Effector memory CD4-positive, alpha-beta T cell (primary cell): ENCODE results near the gene HS3ST2.
"Not testable (repeated sequence)": the region's sequence is repeated elsewhere in the genome, so short reads cannot be mapped to it uniquely, and the experiment has no call there.

Experiments
- DNase-seq, 3 donors: peaks; one replicate each; pipeline ENCODE4 v3.0.0-alpha.2; 2020
- H3K27ac ChIP-seq: 2 replicates; pipeline ENCODE4 v1.7.0; 2013; ENCODE audit warnings: mild to moderate bottlenecking, low read length, moderate library complexity; ENCODE audit not compliant: insufficient read depth, poor library complexity, severe bottlenecking
- H3K27me3 ChIP-seq: replicated peaks from 2 replicates; pipeline ENCODE4 v1.7.0; 2013; ENCODE audit warnings: mild to moderate bottlenecking, low read length; ENCODE audit not compliant: insufficient read depth, control insufficient read depth, poor library complexity, severe bottlenecking
- H3K36me3 ChIP-seq: 2 replicates; pipeline ENCODE4 v1.7.0; 2013; ENCODE audit warnings: mild to moderate bottlenecking, low read length, moderate library complexity; ENCODE audit not compliant: control insufficient read depth, insufficient read depth
- H3K4me1 ChIP-seq: 2 replicates; pipeline ENCODE4 v1.7.0; 2013; ENCODE audit warnings: low read length, mild to moderate bottlenecking; ENCODE audit not compliant: control insufficient read depth, insufficient read depth, poor library complexity, severe bottlenecking
- H3K4me3 ChIP-seq: 2 replicates; pipeline ENCODE4 v1.7.0; 2013; ENCODE audit warnings: low read length, low read depth, mild to moderate bottlenecking; ENCODE audit not compliant: insufficient read depth, poor library complexity, severe bottlenecking
- H3K9me3 ChIP-seq: 2 replicates; pipeline ENCODE4 v1.7.0; 2013; ENCODE audit warnings: mild to moderate bottlenecking, low read length, moderate library complexity; ENCODE audit not compliant: control insufficient read depth

The HS3ST2 gene

DNA sequence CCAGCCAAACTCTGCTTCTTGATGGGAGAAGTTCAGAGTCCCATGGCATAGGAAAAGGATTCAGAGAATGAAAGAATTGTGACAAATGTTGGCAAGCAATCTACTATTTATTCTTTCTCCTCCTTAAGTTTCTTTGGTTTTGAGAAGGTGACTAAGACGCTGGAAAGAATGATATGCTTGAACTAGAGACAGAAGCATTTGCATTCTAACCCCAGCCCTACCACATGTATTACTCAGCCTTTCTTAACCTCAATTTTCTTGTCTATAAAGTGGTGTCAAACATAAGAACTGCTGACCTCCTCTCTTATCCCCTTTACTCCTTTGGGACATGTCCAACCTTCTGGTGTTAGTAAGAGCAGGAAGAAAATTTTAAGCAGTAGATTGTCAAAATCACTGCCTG lies 124.7 kb downstream of the HS3ST2 start:
- Histone ChIP-seq H3K36me3 (no peaks in the 10 kb centered on the region), H3K4me1 (no peaks in the 10 kb centered on the region), H3K27ac (no peak overlapping the region), H3K9me3 (no peaks in the 10 kb centered on the region), H3K4me3 (no peak overlapping the region), H3K27me3 (peaks cover 4% of the 10 kb centered on the region)
- no peak for DNase-seq

DNA sequence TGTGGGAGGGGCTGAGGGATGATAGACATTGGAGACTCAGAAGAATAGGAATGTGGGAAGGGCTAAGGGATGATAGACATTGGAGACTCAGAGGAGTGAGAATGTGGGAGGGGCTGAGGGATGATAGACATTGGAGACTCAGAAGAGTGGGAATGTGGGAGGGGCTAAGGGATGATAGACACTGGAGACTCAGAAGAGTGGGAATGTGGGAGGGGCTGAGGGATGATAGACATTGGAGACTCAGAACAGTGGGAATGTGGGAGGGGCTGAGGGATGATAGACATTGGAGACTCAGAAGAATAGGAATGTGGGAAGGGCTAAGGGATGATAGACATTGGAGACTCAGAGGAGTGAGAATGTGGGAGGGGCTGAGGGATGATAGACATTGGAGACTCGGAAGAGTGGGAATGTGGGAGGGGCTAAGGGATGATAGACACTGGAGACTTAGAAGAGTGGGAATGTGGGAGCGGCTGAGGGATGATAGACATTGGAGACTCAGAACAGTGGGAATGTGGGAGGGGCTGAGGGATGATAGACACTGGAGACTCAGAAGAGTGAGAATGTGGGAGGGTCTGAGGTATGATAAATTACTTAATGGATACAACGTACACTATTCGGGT lies 125.9 kb downstream of the HS3ST2 start:
- not testable (repeated sequence) for H3K36me3 ChIP-seq, H3K4me1 ChIP-seq, DNase-seq, H3K27ac ChIP-seq, H3K27me3 ChIP-seq, H3K9me3 ChIP-seq, H3K4me3 ChIP-seq

DNA sequence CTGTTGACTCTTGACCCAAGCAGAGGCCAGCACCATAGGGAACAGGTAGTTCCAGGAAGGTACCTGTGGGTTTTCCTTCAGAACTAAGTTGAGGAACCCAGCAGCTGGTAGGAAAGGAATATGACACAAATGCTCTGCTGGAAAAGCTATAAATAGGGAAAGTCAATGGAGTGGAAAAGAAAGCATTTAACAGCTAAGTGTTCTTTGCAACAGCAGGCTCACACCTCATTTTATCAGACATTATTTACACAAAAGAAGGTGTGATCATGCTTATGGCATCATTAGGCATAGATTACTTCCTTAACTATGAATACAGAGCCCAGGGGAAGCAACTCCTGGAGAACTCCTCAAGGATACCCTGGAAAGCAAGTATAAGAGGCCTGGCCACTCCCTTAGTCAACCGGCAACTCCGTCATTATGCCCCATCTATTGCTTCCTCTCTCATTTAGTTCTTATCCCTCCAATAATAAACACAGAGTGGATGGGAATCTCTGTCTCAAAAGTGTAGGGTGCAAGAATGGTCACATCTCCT lies 128.1 kb downstream of the HS3ST2 start:
- H3K27me3 ChIP-seq = peaks cover 4% of the 10 kb centered on the region
- DNase-seq = no peak
- H3K4me3 ChIP-seq = no peak overlapping the region
- H3K9me3 ChIP-seq = no peaks in the 10 kb centered on the region
- H3K27ac ChIP-seq = no peak overlapping the region
- no peaks in the 10 kb centered on the region for H3K4me1 ChIP-seq
- no peaks in the 10 kb centered on the region for H3K36me3 ChIP-seq

DNA sequence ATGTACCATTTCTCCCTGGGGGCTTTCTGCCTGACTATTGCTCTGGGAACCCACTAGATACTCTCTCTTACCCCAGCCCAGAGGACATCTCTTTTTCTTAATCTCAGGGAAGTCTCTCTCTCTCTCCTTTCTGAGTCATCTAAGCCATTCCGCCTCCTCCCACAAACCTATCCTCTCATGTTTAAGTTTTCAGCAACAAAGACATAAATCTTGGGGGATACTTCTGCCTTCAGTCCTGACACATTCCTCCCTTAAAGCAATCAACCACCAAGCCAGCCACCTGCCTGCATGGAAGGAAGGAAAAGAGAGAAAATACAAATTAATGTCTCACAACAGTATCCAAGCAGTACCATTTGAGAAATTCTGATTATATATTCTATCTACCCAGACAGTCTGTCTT lies 128.8 kb downstream of the HS3ST2 start:
- no peak for DNase-seq
- Histone ChIP-seq H3K9me3 (no peaks in the 10 kb centered on the region), H3K4me3 (no peak overlapping the region), H3K27ac (no peak overlapping the region), H3K4me1 (no peaks in the 10 kb centered on the region), H3K36me3 (no peaks in the 10 kb centered on the region), H3K27me3 (peaks cover 9% of the 10 kb centered on the region)

DNA sequence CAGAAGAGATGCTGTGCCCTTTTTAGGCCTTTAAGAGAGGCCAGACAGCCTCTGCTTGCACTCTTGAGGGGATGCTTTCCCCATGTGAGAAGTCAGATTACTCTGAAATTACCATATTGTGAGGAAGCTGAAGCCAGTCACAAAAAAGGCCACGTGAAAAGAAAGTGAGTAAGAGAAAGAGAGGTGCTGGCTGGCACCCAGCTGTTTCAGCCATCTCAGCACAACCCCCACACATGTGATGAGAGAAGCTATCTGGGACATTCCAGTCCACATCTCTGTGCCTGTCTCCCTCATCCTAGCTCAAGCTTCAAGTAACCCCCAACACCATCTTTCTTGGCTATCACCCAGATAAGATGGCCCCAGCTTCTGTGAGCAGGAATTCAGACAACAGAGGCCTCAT lies 131.4 kb downstream of the HS3ST2 start:
- Histone ChIP-seq H3K27ac (no peak overlapping the region), H3K27me3 (peaks cover 9% of the 10 kb centered on the region), H3K4me1 (peaks cover 8% of the 10 kb centered on the region), H3K9me3 (no peaks in the 10 kb centered on the region), H3K4me3 (no peak overlapping the region), H3K36me3 (no peaks in the 10 kb centered on the region)
- no peak for DNase-seq

DNA sequence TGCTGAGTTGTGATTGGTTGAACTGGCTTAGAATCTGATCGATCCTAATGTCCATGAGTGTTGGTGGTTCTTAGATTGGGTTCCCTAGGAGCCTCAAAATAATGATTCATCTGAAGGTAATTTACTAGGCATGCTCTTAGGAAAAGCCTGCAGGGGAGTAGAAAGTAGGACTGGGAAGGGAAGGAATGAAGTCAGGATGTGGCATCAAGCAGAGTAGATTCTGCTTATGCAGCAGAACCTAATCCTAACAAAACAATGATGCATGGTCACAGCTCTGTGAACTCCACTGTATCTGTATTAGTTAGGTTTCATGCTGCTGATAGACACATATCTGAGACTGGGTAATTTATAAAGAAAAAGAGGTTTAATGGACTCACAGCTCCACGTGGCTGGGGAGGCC lies 132.5 kb downstream of the HS3ST2 start:
- Histone ChIP-seq H3K4me3 (no peak overlapping the region), H3K4me1 (peaks cover 8% of the 10 kb centered on the region), H3K27me3 (peaks cover 9% of the 10 kb centered on the region), H3K27ac (no peak overlapping the region), H3K36me3 (no peaks in the 10 kb centered on the region), H3K9me3 (no peaks in the 10 kb centered on the region)
- no peak for DNase-seq

DNA sequence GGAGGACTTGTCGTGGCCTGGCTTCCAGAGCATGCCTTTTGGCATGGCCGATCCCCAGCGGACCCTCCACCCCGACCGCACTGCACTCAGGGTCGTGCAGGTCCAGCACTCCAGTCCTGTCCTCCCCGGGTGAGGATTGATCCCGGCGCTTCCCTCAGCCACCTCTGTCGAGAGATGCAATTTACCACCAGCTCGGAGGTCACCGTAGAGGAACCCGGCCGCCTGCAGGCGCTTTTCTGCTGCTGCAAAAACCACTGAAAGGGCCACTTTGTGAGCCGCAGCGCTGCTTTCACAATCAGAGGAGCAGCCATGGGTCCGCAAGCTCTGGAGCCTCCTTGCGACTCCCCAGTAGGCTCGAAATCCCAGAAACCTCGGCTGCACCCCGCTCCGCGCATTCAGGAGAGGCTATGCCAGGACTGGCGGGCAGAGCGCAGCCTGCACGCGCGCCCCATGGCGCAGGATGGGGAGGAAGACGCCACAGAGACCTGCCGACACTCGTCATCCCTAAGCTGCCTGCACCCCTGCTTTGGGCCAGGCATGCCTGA lies 134.2 kb downstream of the HS3ST2 start:
- H3K4me3 ChIP-seq = no peak overlapping the region
- H3K27me3 ChIP-seq = peaks cover 5% of the 10 kb centered on the region
- H3K4me1 ChIP-seq = peaks cover 8% of the 10 kb centered on the region
- no peak overlapping the region for H3K27ac ChIP-seq
- H3K9me3 ChIP-seq = no peaks in the 10 kb centered on the region
- no peak for DNase-seq
- H3K36me3 ChIP-seq = no peaks in the 10 kb centered on the region

DNA sequence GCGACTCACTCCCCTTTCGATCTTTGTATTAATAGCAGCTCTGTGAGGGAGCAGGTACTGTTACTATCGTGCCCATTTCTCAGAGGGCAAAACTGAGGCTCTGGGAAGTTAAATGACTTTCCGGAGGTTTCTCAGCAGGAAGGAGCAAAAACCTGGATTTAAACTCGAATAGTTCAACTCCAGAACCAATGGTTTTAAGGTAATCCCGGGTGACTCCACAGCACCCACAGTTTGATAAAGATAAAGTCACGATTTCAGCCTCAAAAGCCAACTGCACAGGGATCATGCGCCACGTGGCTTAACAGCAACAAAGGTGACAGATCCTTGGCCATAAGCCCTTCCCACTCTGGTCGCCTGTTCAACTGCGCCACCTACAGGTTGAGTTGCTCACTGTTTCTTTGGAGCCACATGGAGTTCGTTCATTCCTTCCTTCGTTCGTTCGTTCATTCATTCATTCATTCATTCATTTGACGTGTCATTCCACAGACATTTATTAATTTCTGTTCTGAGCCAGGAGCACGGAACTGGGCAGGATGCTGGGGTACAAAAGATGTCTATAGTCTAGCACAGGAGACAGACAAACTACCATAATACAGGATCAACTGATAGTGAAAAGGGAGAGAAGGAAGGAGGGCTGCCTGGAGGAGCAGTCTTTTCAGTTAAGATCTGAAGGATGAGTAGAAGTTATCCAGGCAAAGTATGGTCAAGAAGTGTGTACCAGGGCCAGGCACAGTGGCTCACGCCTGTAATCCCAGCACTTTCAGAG lies 134.8 kb downstream of the HS3ST2 start:
- no peaks in the 10 kb centered on the region for H3K9me3 ChIP-seq
- peaks cover 5% of the 10 kb centered on the region for H3K27me3 ChIP-seq
- no peaks in the 10 kb centered on the region for H3K36me3 ChIP-seq
- DNase-seq = peak in 1 of 3 donors; percentile 8
- H3K4me3 ChIP-seq = no peak overlapping the region
- H3K4me1 ChIP-seq = peaks cover 8% of the 10 kb centered on the region
- no peak overlapping the region for H3K27ac ChIP-seq

DNA sequence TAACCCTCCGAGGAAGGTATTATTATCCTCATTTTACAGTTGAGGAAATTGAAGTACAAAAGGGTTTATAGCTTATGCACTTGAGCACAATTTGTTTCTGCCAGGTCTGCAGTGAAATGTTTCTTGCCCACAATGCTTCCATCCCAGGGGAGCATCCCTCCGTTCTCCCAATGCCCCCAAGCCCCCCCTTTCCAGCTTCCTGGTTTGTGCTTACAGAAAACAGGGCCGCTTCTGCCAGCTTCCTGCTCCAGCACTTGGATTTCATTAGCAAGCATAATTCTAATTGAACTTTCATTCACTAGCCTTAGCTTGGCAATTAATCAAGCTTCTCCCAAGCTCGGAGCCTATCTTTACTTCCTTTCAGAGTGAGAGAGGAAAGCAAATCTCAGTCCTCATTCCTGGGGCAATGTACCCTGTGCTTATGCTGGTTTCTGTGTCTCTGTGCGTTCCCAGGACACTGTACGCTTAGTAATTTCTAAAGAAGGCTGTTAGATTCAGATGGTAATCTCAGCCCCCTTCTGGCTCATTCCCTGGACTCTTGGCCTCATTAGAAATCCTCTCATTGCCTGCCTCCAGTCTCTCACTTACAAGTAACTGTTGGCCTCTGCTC lies 141.6 kb downstream of the HS3ST2 start:
- Histone ChIP-seq H3K4me1 (no peaks in the 10 kb centered on the region), H3K9me3 (no peaks in the 10 kb centered on the region), H3K4me3 (no peak overlapping the region), H3K36me3 (no peaks in the 10 kb centered on the region), H3K27me3 (no peaks in the 10 kb centered on the region), H3K27ac (no peak overlapping the region)
- no peak for DNase-seq

DNA sequence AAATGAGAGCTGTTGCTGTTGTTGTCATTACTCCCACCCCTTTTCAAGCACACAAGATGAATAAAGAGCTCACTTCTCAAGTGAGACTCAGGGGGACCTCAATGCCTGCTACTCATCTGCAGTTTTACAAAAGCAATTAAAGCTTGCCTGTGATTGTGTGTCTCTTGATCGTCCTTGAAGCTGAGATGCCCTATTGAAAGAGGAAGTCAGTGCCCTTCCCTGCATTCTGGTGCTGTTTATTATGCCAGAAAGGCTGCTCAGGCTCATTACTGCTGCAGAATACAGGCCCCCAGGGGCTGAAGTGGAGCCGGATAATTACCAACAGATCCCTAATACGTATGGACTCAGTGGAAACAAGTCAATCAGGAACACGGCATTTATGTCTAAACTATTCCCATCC lies 147.2 kb downstream of the HS3ST2 start:
- Histone ChIP-seq H3K27me3 (no peaks in the 10 kb centered on the region), H3K4me1 (no peaks in the 10 kb centered on the region), H3K4me3 (no peak overlapping the region), H3K27ac (no peak overlapping the region), H3K36me3 (no peaks in the 10 kb centered on the region), H3K9me3 (no peaks in the 10 kb centered on the region)
- DNase-seq = no peak
